Stimulated activated memory B cell treated with anti-CD40 and anti-IgM and Interleukin-4, amounts not matched to agents 10 μg/mL and 1 μg/mL and 100 μg/mL, for 72 hours (primary cell): ENCODE measurements around the gene PRDX2.
A peak's percentile ranks its signal among the peaks of the same experiment; 100 is the strongest.
"Not testable (repeated sequence)": the region's sequence is repeated elsewhere in the genome, so short reads cannot be mapped to it uniquely, and the experiment has no call there.

Source experiments
- ATAC-seq: fragments of 150-1000 bp; cut with Tn5 transposase; 2 replicates; pipeline ENCODE4 v1.10.0; 2021
- H3K27ac Mint-ChIP-seq: one replicate; pipeline ENCODE4 v1.8.0; 2022; ENCODE audit warnings: mild to moderate bottlenecking, mixed read lengths
- H3K27me3 Mint-ChIP-seq: one replicate; pipeline ENCODE4 v1.8.0; 2022; ENCODE audit warnings: mixed read lengths
- H3K36me3 Mint-ChIP-seq: one replicate; pipeline ENCODE4 v1.8.0; 2022; ENCODE audit warnings: mixed read lengths
- H3K4me1 Mint-ChIP-seq: one replicate; pipeline ENCODE4 v1.8.0; 2022; ENCODE audit warnings: mixed read lengths
- H3K4me3 Mint-ChIP-seq: one replicate; pipeline ENCODE4 v1.8.0; 2022; ENCODE audit warnings: mild to moderate bottlenecking, moderate library complexity, mixed read lengths
- H3K9me3 Mint-ChIP-seq: one replicate; pipeline ENCODE4 v1.8.0; 2022; ENCODE audit warnings: mixed read lengths

The PRDX2 gene

GRCh38 chr19:12834976-12835757 lies 33.6 kb upstream of the PRDX2 start:
- Mint-ChIP-seq H3K4me1 (peaks cover 34% of the 10 kb centered on the region), H3K4me3 (no peak overlapping the region), H3K36me3 (no peaks in the 10 kb centered on the region), H3K9me3 (peaks cover 4% of the 10 kb centered on the region), H3K27ac (no peak overlapping the region), H3K27me3 (peaks cover 94% of the 10 kb centered on the region)
- ATAC-seq = no peak

GRCh38 chr19:12834566-12834943 lies 33.0 kb upstream of the PRDX2 start, which contains the start of gene RTBDN:
RTBDN (minus strand) TSS chr19:12834579; CDS start chr19:12829979, 4,600 bp downstream.
- Mint-ChIP-seq H3K9me3 (peaks cover 4% of the 10 kb centered on the region), H3K4me3 (peak within 1 kb of the TSS; percentile 52), H3K36me3 (no peaks in the 10 kb centered on the region)

GRCh38 chr19:12833738-12834565 lies 32.4 kb upstream of the PRDX2 start:
- Mint-ChIP-seq H3K36me3 (no peaks in the 10 kb centered on the region), H3K27me3 (peaks cover 94% of the 10 kb centered on the region), H3K4me3 (peak overlapping the region; percentile 52), H3K27ac (no peak overlapping the region), H3K9me3 (peaks cover 4% of the 10 kb centered on the region), H3K4me1 (peaks cover 29% of the 10 kb centered on the region)
- peak; percentile 40 for ATAC-seq

More at GRCh38 chr19:12834566-12834943, 33.0 kb upstream of the PRDX2 start, which contains the start of gene RTBDN:
- peaks cover 94% of the 10 kb centered on the region for H3K27me3 Mint-ChIP-seq
- H3K4me1 Mint-ChIP-seq = peaks cover 34% of the 10 kb centered on the region
- no peak within 1 kb of the TSS for H3K27ac Mint-ChIP-seq
- ATAC-seq = no peak

- Mint-ChIP-seq H3K27me3 (peaks cover 94% of the 10 kb centered on the region), H3K9me3 (peaks cover 4% of the 10 kb centered on the region), H3K27ac (no peak overlapping the region), H3K4me3 (peak overlapping the region; percentile 24), H3K36me3 (no peaks in the 10 kb centered on the region), H3K4me1 (peaks cover 23% of the 10 kb centered on the region)
- ATAC-seq = no peak
Measured at GRCh38 chr19:12833418-12833737, 31.8 kb upstream of the PRDX2 start.

GRCh38 chr19:12828494-12828893 lies 26.9 kb upstream of the PRDX2 start:
- H3K9me3 Mint-ChIP-seq = peaks cover 4% of the 10 kb centered on the region
- H3K27ac Mint-ChIP-seq = no peak overlapping the region
- peaks cover 90% of the 10 kb centered on the region for H3K27me3 Mint-ChIP-seq
- no peak overlapping the region for H3K4me3 Mint-ChIP-seq
- ATAC-seq = peak; percentile 45
- peaks cover 25% of the 10 kb centered on the region for H3K4me1 Mint-ChIP-seq
- no peaks in the 10 kb centered on the region for H3K36me3 Mint-ChIP-seq

- Mint-ChIP-seq H3K4me1 (peaks cover 11% of the 10 kb centered on the region), H3K4me3 (no peak overlapping the region), H3K27ac (no peak overlapping the region), H3K9me3 (peaks cover 2% of the 10 kb centered on the region), H3K27me3 (peaks cover 60% of the 10 kb centered on the region), H3K36me3 (no peaks in the 10 kb centered on the region)
- ATAC-seq = no peak
Measured at GRCh38 chr19:12825254-12826131, 23.9 kb upstream of the PRDX2 start.

GRCh38 chr19:12821761-12822160 lies 20.2 kb upstream of the PRDX2 start:
- H3K27me3 Mint-ChIP-seq = peaks cover 23% of the 10 kb centered on the region
- H3K27ac Mint-ChIP-seq = no peak overlapping the region
- peaks cover 2% of the 10 kb centered on the region for H3K9me3 Mint-ChIP-seq
- no peaks in the 10 kb centered on the region for H3K36me3 Mint-ChIP-seq
- peaks cover 11% of the 10 kb centered on the region for H3K4me1 Mint-ChIP-seq
- no peak overlapping the region for H3K4me3 Mint-ChIP-seq
- ATAC-seq = no peak

- not testable (repeated sequence) for H3K9me3 Mint-ChIP-seq, H3K4me3 Mint-ChIP-seq, ATAC-seq, H3K4me1 Mint-ChIP-seq, H3K27me3 Mint-ChIP-seq, H3K27ac Mint-ChIP-seq
- peaks cover 25% of the 10 kb centered on the region for H3K36me3 Mint-ChIP-seq
Measured at GRCh38 chr19:12817810-12818209, 16.2 kb upstream of the PRDX2 start.

GRCh38 chr19:12817188-12817587 lies 15.6 kb upstream of the PRDX2 start:
- peaks cover 30% of the 10 kb centered on the region for H3K36me3 Mint-ChIP-seq
- not testable (repeated sequence) for H3K9me3 Mint-ChIP-seq, H3K27ac Mint-ChIP-seq, H3K27me3 Mint-ChIP-seq, ATAC-seq, H3K4me3 Mint-ChIP-seq, H3K4me1 Mint-ChIP-seq

- Mint-ChIP-seq H3K27me3 (no peaks in the 10 kb centered on the region), H3K4me1 (no peaks in the 10 kb centered on the region), H3K4me3 (no peak overlapping the region), H3K27ac (no peak overlapping the region), H3K9me3 (no peaks in the 10 kb centered on the region), H3K36me3 (peaks cover 30% of the 10 kb centered on the region)
- no peak for ATAC-seq
Measured at GRCh38 chr19:12815088-12815487, 13.5 kb upstream of the PRDX2 start.

- ATAC-seq = peak; percentile 95
- no peaks in the 10 kb centered on the region for H3K9me3 Mint-ChIP-seq
- H3K4me1 Mint-ChIP-seq = peaks cover 24% of the 10 kb centered on the region
- H3K4me3 Mint-ChIP-seq = peak within 1 kb of the TSS; percentile 88
- H3K27me3 Mint-ChIP-seq = no peaks in the 10 kb centered on the region
- H3K27ac Mint-ChIP-seq = peak within 1 kb of the TSS; percentile 85
- H3K36me3 Mint-ChIP-seq = peaks cover 14% of the 10 kb centered on the region
Measured at GRCh38 chr19:12806242-12807081, 4.9 kb upstream of the PRDX2 start, which contains the start of gene RNASEH2A. RNASEH2A (plus strand) TSS chr19:12806584; CDS start chr19:12806674, 90 bp downstream.

GRCh38 chr19:12804051-12804450 lies 2.5 kb upstream of the PRDX2 start:
- H3K27ac Mint-ChIP-seq = no peak overlapping the region
- peaks cover 9% of the 10 kb centered on the region for H3K36me3 Mint-ChIP-seq
- peaks cover 32% of the 10 kb centered on the region for H3K4me1 Mint-ChIP-seq

GRCh38 chr19:12802267-12803106 lies 887 bp upstream of the PRDX2 start:
- peak overlapping the region; percentile 83 for H3K27ac Mint-ChIP-seq
- no peaks in the 10 kb centered on the region for H3K36me3 Mint-ChIP-seq
- peaks cover 32% of the 10 kb centered on the region for H3K4me1 Mint-ChIP-seq
- no peak for ATAC-seq
- H3K9me3 Mint-ChIP-seq = no peaks in the 10 kb centered on the region
- peak overlapping the region; percentile 83 for H3K4me3 Mint-ChIP-seq
- no peaks in the 10 kb centered on the region for H3K27me3 Mint-ChIP-seq

More at GRCh38 chr19:12804051-12804450, 2.5 kb upstream of the PRDX2 start:
- no peak overlapping the region for H3K4me3 Mint-ChIP-seq
- no peak for ATAC-seq
- no peaks in the 10 kb centered on the region for H3K27me3 Mint-ChIP-seq
- no peaks in the 10 kb centered on the region for H3K9me3 Mint-ChIP-seq
